NCI-H748 (cell line): ENCODE measurements around the gene SYTL1.

ENCODE experiments used
- DNase-seq: peaks from one replicate; lab custom pipeline; 2025; ENCODE audit not compliant: unreplicated experiment; lab: John Stamatoyannopoulos, UW

SYTL1 gene

DNA sequence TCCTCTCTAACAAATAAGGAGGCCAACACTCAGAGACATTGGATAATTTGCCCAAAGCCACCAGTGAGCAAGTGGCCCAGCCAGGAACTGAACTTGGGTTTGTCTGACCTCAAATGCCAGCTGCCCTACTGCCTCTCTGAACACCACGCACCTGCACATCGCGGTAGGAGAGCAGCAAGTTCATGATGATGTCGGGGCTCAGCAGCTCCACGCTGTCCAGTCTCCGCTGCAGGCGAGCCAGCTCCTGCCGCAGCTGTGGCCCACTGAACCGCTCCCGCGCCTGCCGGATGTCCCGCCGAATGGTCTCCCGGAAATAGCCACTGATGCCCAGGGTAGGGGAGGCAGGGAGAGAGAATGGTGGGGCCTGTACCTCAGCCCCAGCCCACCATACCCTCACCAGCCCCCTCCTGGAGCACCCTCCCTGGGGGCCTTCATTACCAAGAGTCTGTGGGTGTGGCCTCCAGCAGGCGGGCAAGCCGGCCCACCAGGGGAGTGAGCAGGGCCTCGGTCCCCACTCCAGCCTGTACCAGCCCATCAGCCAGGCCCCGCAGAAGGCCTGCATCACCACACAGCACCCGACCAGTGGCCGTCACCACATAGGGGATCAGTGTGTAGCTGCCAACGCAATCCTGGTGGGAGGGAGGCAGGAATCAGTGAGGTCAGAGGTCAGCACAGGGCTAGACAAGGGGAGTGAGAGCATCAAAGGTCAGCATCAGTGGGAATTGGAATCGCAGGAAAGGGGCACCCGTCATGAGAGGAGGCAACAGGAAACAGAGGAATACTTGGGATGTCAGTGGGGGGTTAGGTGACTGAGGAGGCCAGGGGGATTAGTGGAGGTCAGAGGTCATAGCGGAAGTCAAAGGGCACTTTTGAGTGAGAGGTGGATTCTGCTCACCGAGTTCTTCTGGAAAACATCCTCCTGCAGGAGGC, 22.2 kb downstream of the SYTL1 start:
- DNase-seq: no peak

DNA sequence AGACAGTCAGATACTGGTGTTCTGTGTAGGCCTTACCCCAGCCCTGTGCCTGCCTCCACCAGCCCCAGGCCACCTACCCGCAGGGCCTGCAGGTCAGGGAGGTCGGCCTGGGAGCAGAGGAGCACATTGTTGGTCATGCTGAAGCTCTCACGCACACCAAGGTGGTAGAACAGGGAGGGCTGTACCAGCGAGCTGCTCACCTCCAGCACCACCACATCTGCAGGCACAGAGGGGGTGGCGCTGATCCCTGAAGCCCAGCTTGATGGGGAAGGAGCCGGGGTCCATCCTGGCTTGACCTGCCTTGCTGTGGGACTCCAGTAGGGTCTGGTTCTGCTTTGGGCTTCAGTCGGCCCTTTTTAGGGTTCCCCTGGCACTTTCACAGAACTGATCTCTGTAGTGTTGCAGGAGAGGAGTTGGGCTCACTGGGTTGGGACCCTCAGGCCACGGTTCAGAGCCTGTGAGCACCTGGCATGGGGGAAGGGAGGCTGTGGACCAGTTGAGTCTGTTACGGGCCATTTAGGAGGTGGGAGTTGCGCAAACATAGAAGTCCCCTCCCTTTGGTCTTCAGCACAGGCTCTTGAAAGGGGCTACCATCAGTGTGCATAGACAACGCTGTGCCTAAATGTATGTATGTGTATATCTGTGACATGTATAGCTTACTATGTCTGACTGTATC, 23.0 kb downstream of the SYTL1 start:
- no peak for DNase-seq

DNA sequence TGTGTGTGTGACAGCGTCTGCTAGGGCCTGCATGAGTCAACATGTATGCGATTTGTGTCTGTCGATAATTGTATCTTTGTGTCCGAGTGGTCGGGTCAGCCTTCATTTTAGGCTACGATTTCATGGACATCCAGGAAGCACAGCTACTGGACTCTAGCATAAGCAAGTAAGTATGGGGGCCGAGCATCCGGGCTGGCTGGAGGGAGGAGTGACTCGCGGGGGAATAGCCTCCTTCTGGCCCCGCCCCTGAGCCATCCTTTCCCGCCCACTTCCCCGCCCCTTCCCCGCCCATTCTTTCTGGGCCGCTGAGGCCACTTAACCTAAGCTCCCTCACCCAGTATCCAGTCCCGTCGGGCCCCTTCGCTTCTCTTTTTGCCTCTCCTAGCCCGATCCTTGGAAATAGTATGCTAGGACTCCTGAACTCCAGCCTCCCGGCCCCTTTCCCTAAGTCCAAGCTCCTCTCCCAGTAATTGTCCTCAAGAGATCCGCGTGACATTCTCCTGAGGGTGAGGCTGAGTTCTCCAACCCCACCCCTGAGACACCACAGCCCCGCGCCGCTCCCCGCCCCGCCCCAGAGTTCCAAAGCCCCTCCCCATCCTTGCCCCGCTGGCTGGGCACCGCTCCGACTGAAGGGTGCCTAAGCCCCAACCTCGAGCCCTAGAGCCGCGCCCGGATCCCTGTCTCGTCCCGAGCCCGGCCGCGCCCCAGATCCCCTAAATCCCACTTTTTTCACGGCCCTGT, 23.7 kb downstream of the SYTL1 start:
- peak; percentile 78 for DNase-seq

DNA sequence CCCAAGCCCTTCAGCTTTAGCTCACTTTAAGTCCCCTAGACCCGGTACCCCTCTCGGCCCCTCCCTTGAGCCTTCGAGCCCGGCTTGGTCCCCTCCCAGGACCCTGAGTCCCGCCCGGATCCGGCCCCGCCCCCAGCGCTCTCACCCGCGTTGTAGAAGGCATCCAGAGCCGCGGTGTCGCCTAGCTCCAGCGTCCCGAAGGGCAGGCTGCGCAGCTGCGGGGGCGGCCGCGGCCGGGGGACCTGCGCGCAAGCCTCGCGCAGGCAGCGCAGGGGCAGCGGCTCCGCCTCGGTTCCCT, 24.2 kb downstream of the SYTL1 start:
- peak; percentile 79 for DNase-seq

DNA sequence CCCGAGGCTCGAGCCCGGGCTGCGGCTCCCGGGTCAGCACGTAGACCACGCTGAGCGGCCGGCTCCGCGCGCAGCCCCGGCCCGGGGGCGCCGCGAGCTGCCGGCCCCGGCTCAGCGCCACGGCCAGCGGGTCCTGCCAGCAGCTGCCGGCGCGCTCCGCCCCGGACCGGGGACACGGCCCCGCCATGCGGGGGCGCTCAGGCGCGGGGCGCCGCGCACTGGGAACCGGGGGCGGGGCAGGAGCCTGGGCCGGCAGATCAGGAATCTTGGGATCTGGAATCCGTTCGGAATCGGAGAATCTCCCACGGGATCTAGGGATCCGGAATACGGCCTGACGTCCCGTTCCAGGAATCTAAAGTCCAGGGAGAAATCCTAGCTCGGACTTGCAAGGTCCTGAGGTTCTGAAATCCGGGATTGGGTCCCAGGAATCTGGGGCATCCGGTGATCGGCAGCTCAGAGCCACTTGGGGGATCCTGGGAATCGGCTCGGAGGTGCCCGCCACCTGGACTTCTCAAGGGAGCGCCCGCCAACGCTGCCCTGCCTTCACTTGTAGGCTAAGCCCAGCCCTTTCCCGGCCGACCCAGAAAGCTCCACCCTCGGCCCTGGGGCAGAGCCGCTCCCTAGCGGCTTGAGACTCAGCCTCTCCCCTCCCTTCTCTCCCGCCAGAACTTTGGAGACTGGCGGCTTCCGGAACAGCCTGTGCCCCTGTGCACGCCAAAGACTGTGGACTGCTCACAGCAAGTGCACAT, 24.8 kb downstream of the SYTL1 start, which contains the start of gene MAP3K6:
Gene MAP3K6, minus strand, starts transcription at position 551 of the 749 bp plus-strand sequence. Its CDS starts 364 bp downstream, at position 187.
- peak; percentile 73 for DNase-seq

DNA sequence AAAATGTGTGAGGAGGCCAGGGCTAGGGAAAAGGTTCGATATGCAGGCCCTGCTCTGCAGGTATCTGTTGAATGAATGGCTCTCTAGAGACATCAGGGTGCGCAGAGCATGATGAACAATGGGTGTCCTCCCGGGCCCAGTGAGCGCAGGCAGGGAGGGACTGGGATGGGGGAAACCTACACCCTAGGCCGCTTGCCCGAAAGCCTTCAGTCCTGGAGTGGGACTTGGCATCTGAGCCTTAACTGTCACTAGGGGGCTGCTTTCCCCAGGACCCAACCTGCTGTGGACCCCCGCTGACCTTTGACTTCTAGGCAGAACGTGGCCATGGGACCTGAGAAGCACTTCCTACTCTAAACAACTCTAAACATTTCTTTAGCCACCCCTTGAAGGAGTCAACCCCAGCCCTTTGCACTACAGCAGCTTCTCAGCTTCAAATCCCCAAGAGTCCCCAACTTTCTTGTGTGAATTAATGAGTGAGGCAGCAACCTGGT, 25.4 kb downstream of the SYTL1 start:
- DNase-seq: no peak

DNA sequence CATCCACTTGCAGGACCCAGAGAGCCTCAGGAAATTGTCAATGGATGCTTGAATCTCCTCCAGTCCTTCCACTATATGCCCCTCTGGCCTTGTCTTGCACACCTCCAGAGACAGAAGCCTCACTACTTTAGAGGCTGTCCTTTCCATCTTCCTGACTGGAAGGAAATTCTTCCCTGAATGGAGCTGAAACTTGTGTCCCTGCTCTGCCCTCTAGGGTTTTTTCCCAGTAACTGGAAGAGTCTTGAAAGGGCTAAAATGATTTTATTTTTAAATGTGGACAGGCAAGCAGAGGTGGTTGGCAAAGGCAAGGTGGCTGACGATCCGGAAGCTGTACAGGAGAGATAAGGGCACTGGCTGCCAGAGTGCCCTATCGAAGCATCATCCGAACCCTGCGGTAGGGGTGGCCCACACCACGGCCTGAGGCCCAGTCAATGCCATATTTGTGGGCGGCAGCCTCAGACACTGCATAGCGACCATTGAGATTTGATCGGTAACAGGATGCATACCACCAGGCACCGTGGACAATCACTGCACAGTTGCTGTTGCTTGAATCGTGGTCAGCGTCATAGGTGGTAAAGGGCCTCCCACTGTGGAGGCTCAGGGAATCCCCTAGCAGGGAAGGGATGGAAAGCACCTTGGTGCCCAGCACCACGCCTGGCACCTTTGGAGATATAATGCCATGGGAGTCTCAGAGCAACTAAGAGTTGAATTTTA, 27.2 kb downstream of the SYTL1 start:
- no peak for DNase-seq

DNA sequence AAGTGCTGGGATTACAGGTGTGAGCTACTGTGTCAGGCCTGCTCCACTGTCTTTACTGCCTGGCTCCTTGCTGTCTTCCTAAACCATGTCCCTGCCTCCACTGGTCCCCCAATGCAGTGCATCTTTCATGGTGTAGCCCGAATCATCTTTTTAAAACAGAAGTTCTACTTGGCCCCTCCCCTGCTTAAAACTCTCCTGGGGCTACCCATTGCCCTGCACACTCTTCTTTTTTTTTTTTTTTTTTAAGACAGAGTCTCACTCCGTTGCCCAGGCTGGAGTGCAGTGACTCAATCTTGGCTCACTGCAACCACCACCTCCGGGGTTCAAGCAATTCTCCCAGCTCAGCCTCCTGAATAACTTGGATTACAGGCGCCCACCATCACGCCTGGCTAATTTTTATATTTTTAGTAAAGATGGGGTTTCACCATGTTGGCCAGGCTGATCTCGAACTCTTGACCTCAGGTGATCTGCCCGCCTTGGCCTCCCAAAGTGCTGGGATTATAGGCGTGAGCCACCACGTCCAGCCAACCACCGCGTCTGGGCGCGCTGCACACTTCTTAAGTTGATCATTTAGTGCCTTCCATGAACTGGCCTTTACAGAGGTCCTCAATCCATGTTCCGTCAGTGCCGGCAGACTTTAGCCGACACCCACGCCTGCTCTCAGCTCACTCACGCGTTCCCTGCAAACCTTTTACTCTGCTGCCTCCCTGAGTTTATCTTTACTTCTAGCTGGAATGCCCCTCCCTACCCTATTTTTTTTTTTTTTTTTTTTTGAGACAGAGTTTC, 30.4 kb downstream of the SYTL1 start:
- no peak for DNase-seq

DNA sequence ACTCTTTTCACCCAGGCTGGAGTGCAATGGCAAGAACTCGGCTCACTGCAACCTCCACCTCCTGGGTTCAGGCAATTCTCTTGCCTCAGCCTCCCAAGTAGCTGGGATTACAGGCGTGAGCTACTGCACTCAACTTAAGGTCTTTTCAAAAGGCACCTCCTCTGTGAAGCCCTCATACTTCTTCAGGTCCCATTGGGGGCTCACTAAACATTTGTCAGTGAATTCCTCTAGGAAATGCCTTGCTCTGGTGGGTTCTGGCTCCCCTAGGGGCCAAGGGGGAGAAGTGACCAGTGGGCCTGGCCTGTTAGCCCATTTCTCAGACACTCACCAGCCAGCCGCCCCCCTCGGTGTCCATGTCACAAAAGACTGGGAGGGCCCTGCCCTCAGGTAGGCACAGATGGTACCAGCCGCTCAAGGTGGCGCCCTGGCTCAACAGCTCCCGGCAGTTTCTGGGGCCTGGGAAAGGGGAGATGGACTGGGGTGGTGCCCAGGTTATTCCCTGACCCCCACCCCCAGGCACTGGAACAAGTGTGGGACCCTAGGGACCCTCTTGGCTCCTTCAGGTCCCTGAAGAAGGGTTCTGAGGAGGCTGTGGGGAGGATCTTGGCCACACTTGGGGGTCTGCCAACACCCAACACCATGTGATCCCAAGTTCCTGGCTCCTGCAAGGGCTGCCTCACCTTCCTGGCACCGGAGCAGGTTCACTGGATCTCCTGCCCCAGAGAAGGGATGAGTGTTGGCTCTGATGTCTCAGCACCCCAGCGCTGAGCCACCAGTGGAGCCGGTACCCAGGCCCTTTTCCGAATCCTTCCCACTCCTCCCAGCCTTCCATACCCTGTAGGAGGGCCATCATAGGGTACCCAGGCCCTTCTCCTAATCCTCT, 31.2 kb downstream of the SYTL1 start:
- DNase-seq: no peak

DNA sequence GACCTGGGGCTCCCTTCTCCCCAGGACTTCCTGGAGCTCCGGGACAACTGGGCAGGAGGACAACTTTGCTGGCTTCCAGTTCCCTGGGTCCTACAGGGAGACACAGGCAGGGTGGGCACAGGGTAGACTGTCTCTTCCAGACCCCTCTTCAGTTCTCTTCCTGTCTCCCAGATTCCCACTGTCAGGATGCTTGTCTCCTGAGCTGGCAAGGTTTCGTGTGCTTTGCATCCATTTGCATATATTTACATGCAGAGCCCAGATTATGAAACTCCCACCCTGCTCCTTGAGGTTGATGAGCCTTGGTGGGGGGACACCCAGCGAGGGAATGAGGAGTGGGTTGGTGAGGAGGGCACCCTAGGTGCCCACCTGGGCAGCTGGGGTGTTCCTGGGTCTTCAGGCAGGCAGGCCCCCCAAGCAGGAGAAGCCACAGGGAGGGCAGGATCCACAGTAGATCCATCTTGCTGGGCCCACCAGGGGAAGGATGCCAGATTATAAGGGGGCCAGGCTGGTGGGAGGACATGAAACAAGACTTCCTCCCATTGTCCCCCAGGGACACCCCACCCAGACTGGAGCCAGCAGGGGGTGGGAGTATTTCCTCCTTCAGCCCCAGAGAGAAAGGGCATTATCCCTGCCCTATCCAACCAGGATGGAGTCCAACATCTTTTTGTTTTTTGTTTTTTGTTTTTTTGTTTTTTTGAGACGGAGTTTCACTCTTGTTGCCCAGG, 32.7 kb downstream of the SYTL1 start, which contains the start of gene FCN3:
Gene FCN3, minus strand, starts transcription at position 463 of the 725 bp plus-strand sequence. Its CDS starts 6 bp downstream, at position 457.
- DNase-seq: no peak

DNA sequence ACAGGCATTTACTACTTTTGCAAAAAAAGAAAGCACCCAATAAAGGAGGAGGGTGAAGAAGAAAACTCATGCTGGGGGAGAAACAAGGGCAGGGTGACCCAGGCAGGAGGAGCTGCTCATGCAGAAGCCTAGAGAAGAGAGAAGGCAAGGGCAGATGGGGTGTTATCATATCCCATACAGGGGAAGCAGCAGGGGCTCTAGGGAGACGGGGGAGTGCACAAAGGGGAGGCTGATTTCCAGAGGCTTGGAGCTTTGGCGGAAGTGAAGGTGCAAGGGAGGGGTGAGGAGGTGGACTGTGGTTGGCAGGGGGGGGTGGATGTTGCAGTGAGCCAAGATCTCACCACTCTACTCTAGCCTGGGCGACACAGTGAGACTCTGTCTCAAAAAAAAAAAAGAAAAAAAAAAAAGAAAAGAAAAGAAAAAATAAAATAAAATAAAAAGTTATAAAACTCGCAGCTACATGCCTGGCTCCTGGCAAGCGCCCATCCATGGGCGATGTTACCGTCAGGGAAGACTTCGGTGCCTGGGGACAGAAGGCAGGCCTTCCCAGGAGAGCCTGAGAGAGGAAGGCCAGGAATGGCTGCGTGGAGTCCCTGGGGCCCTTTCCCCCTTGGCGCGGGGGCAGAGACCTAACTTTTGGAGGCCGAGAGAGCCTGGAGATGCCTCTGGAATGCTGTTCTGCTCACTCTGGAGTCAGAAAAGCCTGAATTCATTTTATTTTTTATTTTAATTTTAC, 36.1 kb downstream of the SYTL1 start:
- no peak for DNase-seq

DNA sequence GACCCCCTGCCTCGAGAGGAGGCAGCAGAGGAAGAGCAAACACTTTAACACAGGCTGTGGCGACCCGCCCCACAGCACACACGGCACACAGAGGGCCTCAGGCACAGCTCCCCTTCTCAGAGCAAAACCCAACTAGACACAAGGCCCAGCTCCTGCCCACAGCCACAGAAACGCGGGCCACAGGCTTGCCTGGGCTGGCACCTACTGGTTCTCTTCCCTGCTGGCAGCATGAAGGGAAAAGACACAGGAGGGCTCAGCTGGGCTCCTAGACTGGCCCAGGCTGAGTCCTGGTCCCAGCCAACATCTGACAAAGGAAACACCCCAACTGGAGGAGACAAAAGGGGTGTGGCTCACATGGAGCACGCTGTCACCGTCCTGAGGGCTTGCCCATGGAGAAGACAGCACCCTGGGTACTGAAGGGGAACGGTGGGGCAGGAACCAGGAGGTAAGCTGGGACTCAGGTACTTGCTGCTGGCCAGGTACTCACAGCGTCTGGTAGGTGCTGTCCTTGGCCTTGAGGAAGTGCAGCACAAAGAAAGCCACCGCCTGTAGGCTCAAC, 37.8 kb downstream of the SYTL1 start:
- no peak for DNase-seq

DNA sequence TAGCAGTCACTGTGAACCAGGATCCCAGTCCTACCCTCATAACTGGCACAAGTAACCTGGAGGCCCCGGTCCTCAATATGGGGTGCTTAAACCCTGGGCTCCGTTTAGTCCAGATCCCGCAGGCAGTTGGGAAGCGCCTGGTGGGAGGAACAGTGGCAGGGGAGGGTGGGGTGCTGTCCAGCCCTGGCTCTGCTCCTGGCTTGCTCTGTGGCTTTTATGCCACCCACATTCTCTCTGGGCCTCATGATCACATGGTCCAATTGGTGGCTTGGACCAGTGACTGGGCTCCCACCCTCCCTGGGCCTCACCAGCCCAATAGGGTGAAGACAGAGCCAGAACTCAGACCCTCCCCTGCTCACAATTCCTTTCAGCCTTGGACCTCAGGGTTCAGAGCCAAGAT, 38.4 kb downstream of the SYTL1 start:
- no peak for DNase-seq

DNA sequence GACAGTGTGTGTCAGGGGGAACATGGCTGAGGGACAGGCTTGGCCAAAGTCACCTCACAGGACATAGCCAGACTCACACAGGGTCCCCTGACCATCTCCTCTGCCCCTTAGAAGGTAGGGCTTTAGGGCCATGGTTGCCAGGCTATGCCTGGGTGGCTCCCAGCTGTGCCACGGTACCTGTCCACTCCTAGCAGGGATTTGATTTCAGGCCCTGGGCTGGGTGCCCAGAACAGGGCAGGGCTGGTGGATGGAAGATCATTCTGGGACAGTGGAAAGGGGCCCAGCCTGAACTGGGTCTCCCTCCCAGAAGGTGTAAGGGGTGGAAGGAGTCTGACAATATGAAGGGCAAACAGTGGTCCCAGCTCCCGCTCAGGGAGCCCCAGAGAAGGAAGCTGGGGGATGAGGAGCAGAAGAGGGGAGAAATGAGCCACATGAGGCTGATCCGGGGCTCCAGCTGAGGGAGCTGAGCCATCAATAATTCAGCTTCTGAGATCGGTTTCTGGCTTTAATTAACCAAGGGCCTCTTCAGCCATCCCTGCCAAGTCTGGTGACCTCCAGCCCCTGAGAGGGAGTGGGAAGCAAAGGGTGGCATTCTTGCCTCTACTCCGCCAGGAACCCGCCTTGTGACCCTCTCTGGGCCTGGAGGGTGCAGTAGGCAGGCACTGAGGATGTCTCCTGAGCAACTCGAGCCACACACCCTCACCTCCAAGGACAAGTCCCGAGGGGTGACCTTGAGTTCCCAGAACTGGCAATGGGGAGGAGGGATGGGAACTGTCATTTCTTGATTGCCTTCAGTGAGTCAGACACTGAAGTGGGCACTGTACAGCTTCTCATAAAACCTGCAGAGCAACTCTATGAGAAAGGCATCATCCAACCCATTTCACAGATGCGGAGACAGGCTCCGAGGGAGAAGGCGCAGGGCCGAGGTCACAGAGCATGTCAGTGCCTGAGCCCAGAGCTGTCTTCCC, 39.2 kb downstream of the SYTL1 start:
- no peak for DNase-seq

DNA sequence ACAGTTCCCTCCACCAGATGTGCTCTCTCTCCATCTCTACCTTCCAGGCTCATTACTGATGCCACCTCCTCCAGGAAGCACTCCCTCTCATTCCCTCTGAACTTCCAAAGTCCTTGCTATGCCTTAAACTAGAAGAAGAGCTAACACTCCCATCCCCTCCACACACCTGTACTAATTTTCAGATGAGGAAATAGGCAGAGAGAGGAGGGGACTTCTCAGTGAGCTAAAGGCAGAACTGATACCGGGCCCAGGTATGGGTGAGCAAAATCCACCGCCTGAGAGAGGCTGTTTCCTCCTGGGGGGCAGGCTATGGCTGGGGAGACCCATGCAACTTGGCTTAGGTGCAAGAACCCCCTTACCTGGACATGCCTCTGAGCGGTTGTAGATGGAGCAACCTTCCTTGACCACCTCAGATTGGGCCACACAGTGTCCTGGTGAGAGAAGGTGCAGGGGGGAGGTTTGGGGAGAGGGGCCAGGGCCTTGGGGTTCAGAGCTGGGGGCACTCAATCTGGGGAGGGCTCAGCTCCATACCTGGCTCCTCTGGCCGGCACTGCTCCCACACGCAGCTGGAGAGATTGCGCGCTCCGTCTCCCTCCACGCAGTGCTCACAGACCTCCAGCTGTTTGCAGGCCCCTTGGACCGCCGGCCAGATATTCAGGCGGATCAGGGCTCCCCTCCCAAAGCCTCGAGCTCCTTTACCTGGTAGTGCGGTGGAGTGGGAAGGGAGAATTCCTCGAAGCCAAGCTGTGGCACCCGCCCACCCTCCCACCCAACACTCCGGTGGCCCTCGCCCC, 40.3 kb downstream of the SYTL1 start:
- no peak for DNase-seq
